ENCODE data around the gene LRRC42.

Gene LRRC42, protein sequence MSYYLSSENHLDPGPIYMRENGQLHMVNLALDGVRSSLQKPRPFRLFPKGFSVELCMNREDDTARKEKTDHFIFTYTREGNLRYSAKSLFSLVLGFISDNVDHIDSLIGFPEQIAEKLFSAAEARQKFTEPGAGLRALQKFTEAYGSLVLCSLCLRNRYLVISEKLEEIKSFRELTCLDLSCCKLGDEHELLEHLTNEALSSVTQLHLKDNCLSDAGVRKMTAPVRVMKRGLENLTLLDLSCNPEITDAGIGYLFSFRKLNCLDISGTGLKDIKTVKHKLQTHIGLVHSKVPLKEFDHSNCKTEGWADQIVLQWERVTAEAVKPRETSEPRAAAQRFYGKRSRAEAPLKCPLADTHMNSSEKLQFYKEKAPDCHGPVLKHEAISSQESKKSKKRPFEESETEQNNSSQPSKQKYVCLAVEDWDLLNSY

DNA sequence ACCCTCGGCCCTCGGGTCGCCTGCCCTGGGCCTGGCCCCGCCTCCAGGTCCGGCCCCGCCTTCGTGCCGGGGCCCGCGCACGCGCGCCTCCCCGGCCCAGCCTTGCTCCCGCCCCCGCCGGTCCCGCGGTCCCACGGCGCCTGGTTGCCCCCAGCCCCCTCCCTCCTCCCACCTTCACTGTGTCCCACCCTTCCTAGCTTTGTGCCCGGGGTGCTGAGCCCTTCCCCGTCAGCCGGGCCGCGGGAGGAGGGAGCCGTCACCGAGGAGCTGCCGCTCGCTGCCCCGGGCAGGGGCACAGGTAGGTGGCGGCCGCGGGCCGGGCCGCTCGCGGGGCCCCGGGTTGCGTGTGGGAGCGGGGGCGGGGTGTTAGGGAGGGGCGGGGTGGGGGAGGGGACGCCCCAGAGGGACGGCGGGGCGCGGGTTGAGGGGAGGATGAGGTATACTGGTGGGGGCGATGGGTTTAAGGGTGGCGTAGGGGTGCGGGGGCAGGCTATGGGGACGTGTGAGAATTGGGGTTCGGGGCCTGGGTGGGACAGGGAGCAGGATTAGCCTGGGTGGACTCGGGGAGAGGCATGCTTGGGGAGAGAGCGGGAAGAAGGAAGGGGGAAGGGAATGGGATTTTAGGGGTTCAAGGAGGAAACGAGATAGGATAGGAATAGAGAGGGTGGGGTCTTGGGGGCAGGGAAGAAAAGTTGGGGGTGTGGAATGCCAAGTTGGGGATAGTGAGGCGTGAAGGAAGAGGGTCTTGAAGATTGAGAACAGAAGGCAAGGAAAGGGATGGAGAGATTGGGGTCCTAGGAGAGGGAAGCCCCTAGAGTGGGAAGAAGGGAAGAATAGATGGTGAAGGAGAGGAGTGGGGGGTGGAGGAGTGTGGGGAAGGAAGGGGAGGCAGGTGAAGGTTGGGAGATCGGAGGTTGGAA lies at the start of gene LRRC42:
Gene LRRC42 (plus strand): TSS at position 99 of the 920 bp plus-strand sequence. CDS start 5,650 bp downstream, outside the sequence.
- no peak for DNase-seq

DNA sequence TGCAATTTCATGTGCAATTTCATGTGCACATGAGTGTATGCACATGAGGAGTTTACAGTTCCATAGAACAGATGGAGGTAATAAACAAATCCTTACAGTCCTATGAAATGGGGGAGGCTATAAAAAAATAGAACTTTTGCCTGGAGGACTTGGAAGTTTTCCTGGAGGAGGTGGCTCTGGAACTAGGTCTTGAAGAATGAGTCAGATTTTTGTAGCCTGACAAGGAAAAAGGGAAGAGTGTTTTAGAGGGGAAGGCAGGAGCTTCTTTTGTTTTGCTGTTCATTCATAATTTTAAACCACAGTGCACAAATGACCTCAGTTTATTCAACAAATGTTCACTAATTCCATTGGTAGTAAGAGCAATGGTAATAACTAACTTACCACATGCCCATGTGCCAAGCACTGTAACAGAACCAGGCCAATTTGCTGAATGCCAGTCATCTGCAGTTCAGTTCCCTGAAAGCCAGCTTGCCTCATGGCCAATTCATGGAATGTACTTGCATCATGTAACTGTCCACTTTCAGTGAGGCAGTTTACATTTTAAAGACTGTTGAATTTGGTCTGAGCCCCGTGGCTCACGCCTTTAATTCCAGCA lies 49.4 kb upstream of the LRRC42 start:
- no peak for DNase-seq

GRCh38 chr1:53899206-53899628 lies 46.9 kb upstream of the LRRC42 start:
- DNase-seq: no peak

DNA sequence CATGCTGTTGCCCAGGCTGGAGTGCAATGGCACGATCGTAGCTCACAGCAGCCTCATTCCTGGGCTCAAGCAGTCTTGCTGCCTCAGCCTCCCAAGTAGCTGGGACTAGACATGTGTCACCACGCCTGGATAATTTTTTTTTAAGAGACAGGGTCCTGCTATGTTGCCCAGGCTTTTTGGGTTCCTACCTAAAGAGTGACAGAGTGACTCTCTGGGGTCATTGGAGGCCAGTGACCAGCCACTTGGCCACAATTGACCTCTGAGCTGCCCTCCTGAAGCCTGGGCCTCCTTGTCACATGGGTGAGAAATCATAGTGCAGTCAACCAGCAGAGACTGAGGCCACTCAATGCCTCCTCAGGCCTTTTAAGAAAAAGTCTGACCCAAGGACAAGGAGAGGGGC lies 46.4 kb upstream of the LRRC42 start:
- no peak for DNase-seq

- no peak for DNase-seq
Measured at GRCh38 chr1:53902235-53903138, 43.7 kb upstream of the LRRC42 start.

- no peak for DNase-seq
Measured at GRCh38 chr1:53905509-53905908, 40.6 kb upstream of the LRRC42 start.

- DNase-seq: no peak
Measured at GRCh38 chr1:53906121-53906520, 40.0 kb upstream of the LRRC42 start.

GRCh38 chr1:53909946-53910345 lies 36.2 kb upstream of the LRRC42 start:
- DNase-seq: no peak

DNA sequence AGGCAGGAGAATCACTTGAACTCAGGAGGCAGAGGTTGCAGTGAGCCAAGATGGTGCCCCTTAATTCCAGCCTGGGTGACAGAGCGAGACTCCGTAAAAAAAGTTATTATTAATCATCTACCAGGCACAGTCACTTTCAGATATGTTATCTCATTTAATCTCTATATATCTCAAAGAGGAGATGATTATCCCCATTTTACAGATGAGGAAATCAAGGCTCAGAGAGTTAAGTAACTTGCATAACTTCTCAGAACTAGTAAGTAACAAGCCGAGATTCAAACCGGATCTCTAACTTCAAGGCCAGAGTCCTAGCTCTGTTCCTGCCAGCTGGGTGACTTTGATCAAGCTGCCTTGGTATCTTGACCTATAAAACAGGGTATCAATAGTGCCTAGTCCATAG lies 34.7 kb upstream of the LRRC42 start:
- no peak for DNase-seq

GRCh38 chr1:53913352-53914033 lies 32.7 kb upstream of the LRRC42 start:
- no peak for DNase-seq

- DNase-seq: no peak
Measured at GRCh38 chr1:53918343-53918742, 27.8 kb upstream of the LRRC42 start.

- no peak for DNase-seq
Measured at GRCh38 chr1:53919675-53920066, 26.5 kb upstream of the LRRC42 start.

DNA sequence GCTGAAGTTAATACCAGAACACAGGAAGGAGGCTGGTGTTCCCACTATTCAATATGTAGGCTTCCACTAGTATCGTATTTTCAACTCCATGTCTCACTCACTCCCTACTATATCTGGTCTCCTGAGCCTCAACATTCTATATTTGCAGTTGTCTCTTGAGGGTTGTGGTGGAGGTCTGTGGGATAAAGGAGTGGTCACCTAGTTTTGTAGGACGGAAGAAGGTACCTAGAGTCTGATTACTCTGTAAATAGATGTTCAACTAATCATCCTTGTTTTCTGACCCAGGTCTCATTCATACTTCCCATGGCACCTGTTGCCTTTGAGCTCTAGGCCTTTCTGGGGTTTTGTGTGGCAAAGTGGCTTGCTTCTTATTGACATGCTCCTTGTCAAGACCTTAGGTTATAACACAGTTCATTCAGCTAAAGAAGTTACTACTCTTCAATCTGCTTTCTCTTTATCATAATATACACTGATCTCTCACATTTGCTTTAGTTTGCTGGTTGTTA lies 18.7 kb upstream of the LRRC42 start:
- DNase-seq: no peak

DNA sequence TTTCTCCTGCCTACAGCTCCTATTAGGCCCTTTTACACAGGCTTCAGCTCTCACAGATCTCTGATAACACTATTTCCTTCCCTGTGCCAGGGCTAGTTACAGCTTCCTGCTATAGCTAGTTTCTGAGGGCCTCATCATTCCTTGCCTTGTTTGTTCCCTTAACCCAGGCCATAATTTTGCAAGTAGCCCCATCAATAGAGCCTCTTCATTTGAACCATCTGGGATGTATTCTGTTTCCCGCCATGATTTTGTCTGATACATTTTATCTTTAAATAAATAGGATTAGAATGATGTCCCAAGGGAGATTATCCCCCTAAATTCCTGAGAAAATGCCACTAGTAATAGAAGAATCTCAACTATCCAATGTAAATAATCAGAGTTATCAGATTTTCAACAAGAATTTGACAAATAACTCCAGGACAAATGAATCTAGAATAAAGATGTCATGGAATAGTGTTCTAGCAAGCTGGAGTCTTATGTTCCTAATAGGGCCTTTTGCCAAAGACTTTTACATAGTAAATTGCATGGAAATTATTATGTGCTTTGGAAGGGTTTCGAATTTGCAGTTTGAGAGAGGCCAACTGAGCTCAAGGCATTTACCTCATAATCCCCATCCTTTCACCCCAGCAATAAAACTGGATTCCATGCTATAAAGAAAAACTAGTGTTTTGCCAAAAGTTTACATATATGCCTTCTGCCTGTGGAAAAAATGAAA lies 16.7 kb upstream of the LRRC42 start:
- DNase-seq: no peak

DNA sequence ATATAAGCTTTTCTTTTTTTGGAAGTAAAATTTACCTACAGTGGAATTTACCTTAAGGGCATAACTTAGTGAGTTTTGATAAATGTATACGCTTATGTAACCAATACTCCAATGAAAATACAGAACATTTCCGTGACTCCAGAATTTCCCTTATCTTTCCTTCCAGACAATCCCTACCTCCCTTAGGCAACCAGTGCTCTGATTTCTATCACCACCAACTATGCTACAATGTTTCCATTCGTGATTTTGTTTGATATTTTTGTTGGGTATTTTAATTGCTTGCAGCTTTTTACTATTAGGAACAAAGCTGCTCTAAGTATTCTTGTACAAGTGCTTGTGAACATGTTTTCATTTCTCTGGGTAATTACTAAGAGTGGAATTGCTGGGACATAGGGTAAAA lies 15.2 kb upstream of the LRRC42 start:
- DNase-seq: no peak

DNA sequence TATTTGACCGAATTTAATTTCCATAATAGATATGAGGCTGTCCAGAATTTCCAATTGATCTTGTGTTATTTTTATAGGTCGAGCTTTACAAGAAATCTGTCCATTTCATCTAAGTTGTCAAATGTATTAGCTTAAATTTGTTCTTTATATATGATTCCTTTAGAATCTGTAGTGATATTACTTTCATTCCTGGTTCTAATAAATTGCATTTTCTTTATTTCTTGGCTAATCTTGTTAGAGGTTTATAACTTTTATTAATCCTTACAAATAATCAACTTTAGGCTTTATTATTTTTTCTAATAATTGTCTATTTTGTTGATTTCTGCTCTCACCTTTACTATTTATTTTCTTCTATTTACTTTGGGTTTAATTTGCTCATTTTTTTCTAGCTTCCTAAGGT lies 14.6 kb upstream of the LRRC42 start:
- no peak for DNase-seq

DNA sequence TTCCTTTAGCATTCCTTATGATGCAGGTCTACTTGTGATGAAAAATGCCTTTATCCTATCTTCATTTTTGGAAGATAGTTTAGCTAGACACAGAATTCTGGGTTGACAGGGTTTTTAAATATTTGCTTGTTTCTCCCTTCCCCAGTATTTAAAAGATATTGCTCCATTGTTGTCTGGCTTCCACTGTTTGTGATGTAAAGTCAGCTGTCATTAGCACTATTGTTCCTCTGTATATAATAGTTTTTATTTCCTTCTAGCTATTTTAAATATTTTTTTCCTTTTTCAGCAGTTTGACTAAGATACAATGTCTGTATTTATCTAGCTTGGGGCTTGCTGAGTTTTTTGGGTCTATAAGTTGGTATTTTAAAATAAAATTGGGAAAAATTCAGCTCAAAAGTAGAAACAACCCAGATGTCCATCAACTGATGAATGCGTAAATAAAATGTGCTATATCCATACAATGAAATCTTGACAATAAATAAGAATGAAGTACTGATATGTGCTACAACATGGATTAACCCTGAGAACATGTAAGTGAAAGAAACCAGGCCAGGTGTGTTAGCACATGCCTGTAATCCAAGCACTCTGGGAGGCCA lies 11.9 kb upstream of the LRRC42 start:
- DNase-seq: no peak

- no peak for DNase-seq
Measured at GRCh38 chr1:53936430-53936829, 9.7 kb upstream of the LRRC42 start.

DNA sequence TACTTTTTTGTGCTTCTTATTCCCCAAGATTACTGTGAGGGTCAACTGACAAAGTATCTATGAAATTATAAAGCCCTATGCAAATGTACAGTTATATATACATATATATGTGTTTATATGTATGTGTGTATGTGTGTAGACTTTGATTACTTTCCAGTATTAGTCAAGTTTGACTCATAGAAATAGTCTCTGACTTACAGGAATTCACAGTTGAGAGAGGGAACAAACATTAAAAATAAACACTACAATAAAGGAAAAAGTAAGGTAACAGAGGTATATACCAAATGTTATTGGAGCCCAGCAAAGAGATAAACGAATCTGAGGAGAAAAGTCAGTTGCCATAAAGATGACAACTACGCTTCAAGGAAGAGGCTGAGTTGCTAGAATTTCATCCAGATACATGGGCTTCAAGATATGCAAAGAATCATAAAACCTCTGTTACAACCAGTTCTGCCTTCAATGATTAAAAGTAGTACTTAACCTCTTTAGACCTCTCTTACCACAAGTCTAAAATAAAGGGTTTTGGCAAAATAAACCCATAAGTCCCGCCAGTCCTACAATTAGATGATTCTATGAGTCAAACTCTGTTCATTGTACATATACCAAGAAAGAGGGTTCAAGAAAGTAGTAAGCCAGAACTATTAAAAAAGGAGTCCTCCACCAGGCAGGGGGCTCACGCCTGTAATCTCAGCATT lies 7.9 kb upstream of the LRRC42 start:
- no peak for DNase-seq
